IMR-90 (cell line): Measurements from ENCODE around the gene RNASEH2B. TPM values are rescaled to one million over a fixed set of nuclear protein-coding genes. Genes with fewer than 3 reads are reported as not detected.

Experiments used
- ATAC-seq: fragments of 200-7000 bp; cut with Tn5 transposase; 2 replicates; pipeline ENCODE4 v1.9.1; 2020; ENCODE audit warnings: low read depth, mild to moderate bottlenecking, moderate library complexity
- BruUV-seq: library from RNA; stranded (reverse); fragments of 400-500 nt; replicated peaks from 2 replicates; lab custom pipeline; 2021; lab: Mats Ljungman, UMichigan
- CTCF ChIA-PET: fragments of 300-600 bp; formaldehyde crosslinking; extraction: SDS; loops from one replicate; lab custom pipeline; 2021; ENCODE audit warnings: antibody characterized with exemption; lab: Yijun Ruan, JAX
- POLR2A ChIA-PET: fragments of 300-600 bp; sonication (Branson Sonifier 250); formaldehyde crosslinking; loops from one replicate; lab custom pipeline; 2022; ENCODE audit warnings: antibody characterized with exemption; ENCODE audit not compliant: unreplicated experiment; lab: Charles Lee
- DNase-seq: peaks from one replicate; pipeline ENCODE4 v3.0.0; 2013
- H2AFZ ChIP-seq: replicated peaks from 2 replicates; pipeline ENCODE3; 2013; ENCODE audit warnings: low read length, mild to moderate bottlenecking; ENCODE audit not compliant: poor library complexity
- H2AK5ac ChIP-seq: 2 replicates; pipeline ENCODE4 v1.6.1; 2013; ENCODE audit warnings: low read depth, low read length, inconsistent platforms
- H2AK9ac ChIP-seq: replicated peaks from 2 replicates; pipeline ENCODE3; 2013; ENCODE audit warnings: mild to moderate bottlenecking, low read depth, low read length, moderate library complexity; ENCODE audit not compliant: poor library complexity
- H2BK120ac ChIP-seq: 2 replicates; pipeline ENCODE4 v1.6.1; 2013; ENCODE audit warnings: low read depth, low read length, inconsistent platforms
- H2BK15ac ChIP-seq: 3 replicates; pipeline ENCODE4 v1.6.1; 2013; ENCODE audit warnings: low read depth, low read length, inconsistent platforms
- H2BK20ac ChIP-seq: 2 replicates; pipeline ENCODE4 v1.6.1; 2013; ENCODE audit warnings: low read depth, mild to moderate bottlenecking, inconsistent platforms, low read length, moderate library complexity
- H2BK5ac ChIP-seq: 2 replicates; pipeline ENCODE4 v1.6.1; 2013; ENCODE audit warnings: mild to moderate bottlenecking, low read depth, low read length, inconsistent platforms; ENCODE audit not compliant: poor library complexity, severe bottlenecking
- H3K14ac ChIP-seq: replicated peaks from 2 replicates; pipeline ENCODE4 v1.6.1; 2013; ENCODE audit warnings: low read depth, low read length, inconsistent platforms
- H3K18ac ChIP-seq: 2 replicates; pipeline ENCODE4 v1.6.1; 2013; ENCODE audit warnings: low read depth, low read length, control low read depth
- H3K23ac ChIP-seq: 2 replicates; pipeline ENCODE4 v1.6.1; 2013; ENCODE audit warnings: low read depth, low read length, inconsistent platforms
- H3K27ac ChIP-seq: 2 replicates; pipeline ENCODE4 v1.5.1; 2013; ENCODE audit warnings: mild to moderate bottlenecking, control low read depth, low read length; ENCODE audit not compliant: insufficient read depth
- H3K27me3 ChIP-seq: 2 replicates; pipeline ENCODE4 v1.6.1; 2013; ENCODE audit warnings: low read length; ENCODE audit not compliant: control insufficient read depth, insufficient read depth
- H3K36me3 ChIP-seq: 2 replicates; pipeline ENCODE4 v1.6.1; 2013; ENCODE audit warnings: low read length, mixed read lengths; ENCODE audit not compliant: control insufficient read depth, insufficient read depth
- H3K4ac ChIP-seq: 2 replicates; pipeline ENCODE4 v1.6.1; 2013; ENCODE audit warnings: low read depth, low read length, inconsistent platforms
- H3K4me1 ChIP-seq: 2 replicates; pipeline ENCODE4 v1.6.1; 2013; ENCODE audit warnings: low read length, mixed read lengths; ENCODE audit not compliant: control insufficient read depth, insufficient read depth
- H3K4me2 ChIP-seq: 2 replicates; pipeline ENCODE4 v1.6.1; 2013; ENCODE audit warnings: low read depth, mild to moderate bottlenecking, control low read depth, low read length, moderate library complexity
- H3K4me3 ChIP-seq: 2 replicates; pipeline ENCODE4 v1.5.1; 2013; ENCODE audit warnings: low read depth, mild to moderate bottlenecking, control low read depth, low read length, moderate library complexity; ENCODE audit not compliant: insufficient read depth
- H3K56ac ChIP-seq: 2 replicates; pipeline ENCODE4 v1.6.1; 2013; ENCODE audit warnings: low read length, inconsistent platforms; ENCODE audit not compliant: insufficient read depth; ENCODE audit errors: extremely low read depth
- H3K79me1 ChIP-seq, 2 experiments: 2 replicates each; pipeline ENCODE4 v1.6.1; 2013; ENCODE audit warnings: low read length in 2 of 2, inconsistent platforms in 1 of 2, low read depth in 1 of 2
- H3K9ac ChIP-seq: 2 replicates; pipeline ENCODE4 v1.6.1; 2013; ENCODE audit warnings: low read depth, low read length, control low read depth
- H3K9me1 ChIP-seq: 2 replicates; pipeline ENCODE4 v1.6.1; 2013; ENCODE audit warnings: low read length, inconsistent platforms; ENCODE audit not compliant: insufficient read depth
- H3K9me3 ChIP-seq: 2 replicates; pipeline ENCODE4 v1.6.1; 2013; ENCODE audit warnings: low read length; ENCODE audit not compliant: control insufficient read depth, insufficient read depth
- H4K20me1 ChIP-seq: 2 replicates; pipeline ENCODE4 v1.6.1; 2013; ENCODE audit warnings: low read length, inconsistent platforms; ENCODE audit not compliant: insufficient read depth
- H4K5ac ChIP-seq: 2 replicates; pipeline ENCODE4 v1.6.1; 2013; ENCODE audit warnings: mild to moderate bottlenecking, low read depth, low read length, control low read depth
- H4K8ac ChIP-seq, 2 experiments: 2 replicates each; pipeline ENCODE4 v1.6.1; 2013; ENCODE audit warnings: low read depth in 2 of 2, low read length in 2 of 2, control low read depth in 1 of 2, inconsistent platforms in 1 of 2
- H4K91ac ChIP-seq: 2 replicates; pipeline ENCODE4 v1.6.1; 2013; ENCODE audit warnings: low read depth, low read length, inconsistent platforms; ENCODE audit not compliant: insufficient read depth
- BHLHE40 ChIP-seq: fragments of 150-350 bp; IDR thresholded peaks from 2 replicates; pipeline ENCODE4 v1.6.1; 2016; ENCODE audit warnings: mild to moderate bottlenecking, low read depth, low read length
- CEBPB ChIP-seq: IDR thresholded peaks from 2 replicates; pipeline ENCODE4 v1.6.1; 2012; ENCODE audit warnings: low read depth, low read length, improper control_type of control experiment
- CHD1 ChIP-seq: IDR thresholded peaks from 2 replicates; pipeline ENCODE4 v1.6.1; 2012; ENCODE audit warnings: low read depth, low read length, improper control_type of control experiment
- CTCF ChIP-seq: conservative IDR thresholded peaks from 2 replicates; pipeline ENCODE4 v1.5.1; 2012; ENCODE audit warnings: mild to moderate bottlenecking, low read depth, low read length, improper control_type of control experiment
- ELK1 ChIP-seq: fragments of 150-350 bp; IDR thresholded peaks from 2 replicates; pipeline ENCODE4 v1.6.1; 2016; ENCODE audit warnings: low read depth, mild to moderate bottlenecking, low read length, moderate library complexity, borderline replicate concordance
- FOS ChIP-seq: fragments of 150-350 bp; IDR thresholded peaks from 2 replicates; pipeline ENCODE4 v1.6.1; 2016; ENCODE audit warnings: low read depth, low read length
- MAFK ChIP-seq: IDR thresholded peaks from 2 replicates; pipeline ENCODE4 v1.6.1; 2012; ENCODE audit warnings: low read depth, low read length, improper control_type of control experiment
- MAZ ChIP-seq: IDR thresholded peaks from 2 replicates; pipeline ENCODE4 v1.6.1; 2012; ENCODE audit warnings: low read depth, mild to moderate bottlenecking, low read length, improper control_type of control experiment, moderate library complexity, borderline replicate concordance
- MXI1 ChIP-seq: IDR thresholded peaks from 2 replicates; pipeline ENCODE4 v1.6.1; 2012; ENCODE audit warnings: low read depth, mild to moderate bottlenecking, low read length, moderate library complexity, borderline replicate concordance
- NFE2L2 ChIP-seq: fragments of 150-350 bp; IDR thresholded peaks from 2 replicates; pipeline ENCODE4 v1.6.1; 2016; ENCODE audit warnings: low read depth, mild to moderate bottlenecking, low read length
- POLR2A ChIP-seq: IDR thresholded peaks from 2 replicates; pipeline ENCODE4 v1.6.1; 2012; ENCODE audit warnings: mild to moderate bottlenecking, low read depth, low read length
- RAD21 ChIP-seq: IDR thresholded peaks from 2 replicates; pipeline ENCODE4 v1.6.1; 2012; ENCODE audit warnings: low read length, improper control_type of control experiment
- RCOR1 ChIP-seq: IDR thresholded peaks from 2 replicates; pipeline ENCODE4 v1.6.1; 2012; ENCODE audit warnings: mild to moderate bottlenecking, low read length, improper control_type of control experiment; ENCODE audit not compliant: insufficient replicate concordance
- RFX5 ChIP-seq: IDR thresholded peaks from 2 replicates; pipeline ENCODE4 v1.8.0; 2012; ENCODE audit warnings: low read depth, mild to moderate bottlenecking, low read length, moderate library complexity
- SMC3 ChIP-seq: fragments of 150-350 bp; IDR thresholded peaks from 2 replicates; pipeline ENCODE4 v1.6.1; 2016; ENCODE audit warnings: low read depth, mild to moderate bottlenecking, antibody characterized with exemption, low read length, moderate library complexity
- USF2 ChIP-seq: fragments of 150-350 bp; IDR thresholded peaks from 2 replicates; pipeline ENCODE4 v1.6.1; 2017; ENCODE audit warnings: mild to moderate bottlenecking, antibody characterized with exemption, low read length, low read depth
- WGBS, 2 experiments: methylation state at CpG; one replicate each; pipeline versions ENCODE4 v1.1.5 to v1.1.7; 2013; ENCODE audit warnings: missing lambda C conversion rate in 2 of 2; ENCODE audit not compliant: insufficient read length in 1 of 2; ENCODE audit errors: extremely low coverage in 2 of 2; 5-methylcytosine and 5-hydroxymethylcytosine counted together
- dilution Hi-C: fragments of 300-500 bp; cut with HindIII; formaldehyde crosslinking; loops from one replicate; pipeline ENCODE4 v1.14.3; 2018; ENCODE audit warnings: low sequenced_read_pairs; ENCODE audit not compliant: unreplicated experiment
- in situ Hi-C: fragments of 300-500 bp; cut with MboI; formaldehyde crosslinking; loops from 3 replicates; pipeline ENCODE4 v1.14.3; 2019; ENCODE audit warnings: low sequenced_read_pairs, inconsistent platforms, mixed read lengths
- intact Hi-C: fragments of 100-400 bp; cut with micrococcal nuclease; formaldehyde crosslinking; loops from 2 replicates; pipeline ENCODE4 v1.10.0; 2022
- polyA plus RNA-seq, 3 experiments: library from polyadenylated mRNA; depleted of rRNA; stranded (reverse); fragments of >200 nt; gene quantifications; 2 replicates each; pipeline ENCODE4 v1.2.3, GENCODE V29; 2012; ENCODE audit warnings: low replicate concordance in 1 of 3
- total RNA-seq: library from RNA; depleted of rRNA; stranded (reverse); fragments of >200 nt; gene quantifications from 2 replicates; pipeline ENCODE4 v1.2.3, GENCODE V29; 2012

RNASEH2B gene
- total and polyA plus RNA-seq, 2 of the 4 experiments (the other 2 are of a cell fraction): 11.2 to 14.2 TPM

GRCh38 chr13:50932091-50932490, 22.5 kb downstream of the RNASEH2B start:
- whole genome bisulfite sequencing, 2 experiments: no CpG with 5 or more reads among the region's 6 CpGs
- no TSS peak for BruUV-seq
- no peak overlapping the region for H3K56ac ChIP-seq
- H3K27ac ChIP-seq: no peak overlapping the region
- no peak overlapping the region for H3K9ac ChIP-seq
- H3K4me2 ChIP-seq: no peak overlapping the region
- H4K8ac ChIP-seq: no peak overlapping the region
- TF ChIP-seq USF2 (no peak), SMC3 (no peak), BHLHE40 (no peak), RAD21 (no peak), MAFK (no peak), RFX5 (no peak), FOS (no peak), POLR2A (no peak), CEBPB (no peak), NFE2L2 (no peak), RCOR1 (no peak), ELK1 (no peak), MAZ (no peak), CHD1 (no peak), MXI1 (no peak), CTCF (no peak)
- H3K79me1 ChIP-seq: no peaks in the 10 kb centered on the region
- H2AK9ac ChIP-seq: no peak overlapping the region
- no peak overlapping the region for H3K14ac ChIP-seq
- no peak overlapping the region for H2AFZ ChIP-seq
- H2BK20ac ChIP-seq: no peak overlapping the region
- H2BK120ac ChIP-seq: no peak overlapping the region
- no peaks in the 10 kb centered on the region; the same call in 1 of the 2 replicates for H3K9me1 ChIP-seq
- H3K23ac ChIP-seq: no peak overlapping the region
- H3K4ac ChIP-seq: no peak overlapping the region
- H3K18ac ChIP-seq: no peak overlapping the region
- no peaks in the 10 kb centered on the region for H4K20me1 ChIP-seq
- dilution Hi-C loops: no loop called here
- no peak overlapping the region for H3K4me3 ChIP-seq
- H2BK5ac ChIP-seq: no peak overlapping the region
- ATAC-seq (no peak), DNase-seq (no peak)
- H2BK15ac ChIP-seq: no peak overlapping the region
- intact Hi-C loops: no loop called here
- H3K27me3 ChIP-seq: no peaks in the 10 kb centered on the region
- H3K36me3 ChIP-seq: peaks cover 9% of the 10 kb centered on the region; the same call in 1 of the 2 replicates
- CTCF ChIA-PET: no interaction called here
- H3K9me3 ChIP-seq: no peaks in the 10 kb centered on the region
- no peaks in the 10 kb centered on the region for H3K4me1 ChIP-seq
- in situ Hi-C loops: no loop called here
- POLR2A ChIA-PET: no interaction called here
- H4K91ac ChIP-seq: no peak overlapping the region
- no peak overlapping the region for H4K5ac ChIP-seq
- no peak overlapping the region for H2AK5ac ChIP-seq
